ENCODE data around the gene SIRT2.
A peak's percentile ranks its signal among the peaks of the same experiment; 100 is the strongest.

DNA sequence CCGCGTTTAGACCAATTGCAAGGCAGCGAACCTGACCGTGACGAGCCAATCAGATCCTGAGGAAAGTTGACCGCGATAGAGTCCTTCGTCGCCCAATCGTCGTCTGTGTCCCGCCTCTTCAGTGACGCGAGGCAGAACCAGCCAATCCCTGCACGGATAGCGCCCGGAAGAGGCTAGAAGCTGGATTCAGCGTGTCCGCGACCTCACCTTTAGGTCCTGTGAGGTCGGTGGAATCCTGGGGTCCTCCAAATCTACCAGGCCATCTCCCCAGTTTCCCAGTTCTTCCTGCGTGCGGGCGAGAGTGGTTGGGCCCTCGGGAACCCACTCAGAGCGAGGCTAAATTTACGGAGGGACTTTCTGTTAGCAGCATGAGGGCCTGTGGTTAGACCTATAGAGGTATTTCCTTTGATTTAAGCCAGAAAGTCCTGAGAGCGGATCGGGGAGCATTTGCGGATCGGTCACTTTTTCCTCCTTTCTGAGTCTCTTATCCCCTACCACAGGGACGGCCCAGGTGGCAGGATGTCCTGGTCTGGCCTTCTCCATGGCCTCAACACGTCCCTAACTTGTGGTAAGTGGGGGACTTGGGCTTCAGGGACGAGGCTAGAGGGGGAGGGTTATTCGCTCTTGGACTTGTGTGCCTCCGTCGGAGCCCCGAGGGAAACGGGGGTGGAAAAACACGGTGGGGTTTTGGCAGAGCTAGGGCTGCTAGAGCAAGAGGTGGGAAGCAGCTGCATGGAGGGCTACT, 31.5 kb upstream of the SIRT2 start, which contains the start of gene MRPS12:
- TF ChIP-seq, protein P1, sequence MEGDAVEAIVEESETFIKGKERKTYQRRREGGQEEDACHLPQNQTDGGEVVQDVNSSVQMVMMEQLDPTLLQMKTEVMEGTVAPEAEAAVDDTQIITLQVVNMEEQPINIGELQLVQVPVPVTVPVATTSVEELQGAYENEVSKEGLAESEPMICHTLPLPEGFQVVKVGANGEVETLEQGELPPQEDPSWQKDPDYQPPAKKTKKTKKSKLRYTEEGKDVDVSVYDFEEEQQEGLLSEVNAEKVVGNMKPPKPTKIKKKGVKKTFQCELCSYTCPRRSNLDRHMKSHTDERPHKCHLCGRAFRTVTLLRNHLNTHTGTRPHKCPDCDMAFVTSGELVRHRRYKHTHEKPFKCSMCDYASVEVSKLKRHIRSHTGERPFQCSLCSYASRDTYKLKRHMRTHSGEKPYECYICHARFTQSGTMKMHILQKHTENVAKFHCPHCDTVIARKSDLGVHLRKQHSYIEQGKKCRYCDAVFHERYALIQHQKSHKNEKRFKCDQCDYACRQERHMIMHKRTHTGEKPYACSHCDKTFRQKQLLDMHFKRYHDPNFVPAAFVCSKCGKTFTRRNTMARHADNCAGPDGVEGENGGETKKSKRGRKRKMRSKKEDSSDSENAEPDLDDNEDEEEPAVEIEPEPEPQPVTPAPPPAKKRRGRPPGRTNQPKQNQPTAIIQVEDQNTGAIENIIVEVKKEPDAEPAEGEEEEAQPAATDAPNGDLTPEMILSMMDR (IDR thresholded peaks at IDR 0.05) = no peak
- peak in 1 of 4 donors; percentile 74 for TF ChIP-seq POLR2A (IDR thresholded peaks at IDR 0.05)
